Measurements from ENCODE around the gene RPH3AL.

RPH3AL gene

GRCh38 chr17:303168-303567, 49.4 kb downstream of the RPH3AL start:
- Histone ChIP-seq H3K27me3 (ENCODE audit: insufficient read depth, poor library complexity, severe bottlenecking) (peaks cover 5% of the 10 kb centered on the region), H3K4me1 (ENCODE audit: insufficient read depth, poor library complexity, severe bottlenecking) (no peaks in the 10 kb centered on the region), H3K9me3 (ENCODE audit: severe bottlenecking) (no peaks in the 10 kb centered on the region), H3K27ac (ENCODE audit: poor library complexity, severe bottlenecking) (no peak overlapping the region), H3K36me3 (ENCODE audit: low read depth) (no peaks in the 10 kb centered on the region), H3K4me3 (ENCODE audit: severe bottlenecking) (no peak overlapping the region)
- TF ChIP-seq CTCF (IDR thresholded peaks at IDR 0.05; ENCODE audit: poor library complexity, severe bottlenecking), result no peak
- DNase-seq (ENCODE audit: low spot score), result peak; percentile 20
- no peak for ATAC-seq (ENCODE audit: low read depth)

GRCh38 chr17:302300-302698, 50.3 kb downstream of the RPH3AL start:
- Histone ChIP-seq H3K36me3 (ENCODE audit: low read depth) (no peaks in the 10 kb centered on the region), H3K27me3 (ENCODE audit: insufficient read depth, poor library complexity, severe bottlenecking) (peaks cover 5% of the 10 kb centered on the region), H3K4me1 (ENCODE audit: insufficient read depth, poor library complexity, severe bottlenecking) (no peaks in the 10 kb centered on the region), H3K4me3 (ENCODE audit: severe bottlenecking) (no peak overlapping the region), H3K9me3 (ENCODE audit: severe bottlenecking) (no peaks in the 10 kb centered on the region), H3K27ac (ENCODE audit: poor library complexity, severe bottlenecking) (no peak overlapping the region)
- ATAC-seq (ENCODE audit: low read depth) (no peak), DNase-seq (ENCODE audit: low spot score) (no peak)
- TF ChIP-seq CTCF (IDR thresholded peaks at IDR 0.05; ENCODE audit: poor library complexity, severe bottlenecking), result no peak

DNA sequence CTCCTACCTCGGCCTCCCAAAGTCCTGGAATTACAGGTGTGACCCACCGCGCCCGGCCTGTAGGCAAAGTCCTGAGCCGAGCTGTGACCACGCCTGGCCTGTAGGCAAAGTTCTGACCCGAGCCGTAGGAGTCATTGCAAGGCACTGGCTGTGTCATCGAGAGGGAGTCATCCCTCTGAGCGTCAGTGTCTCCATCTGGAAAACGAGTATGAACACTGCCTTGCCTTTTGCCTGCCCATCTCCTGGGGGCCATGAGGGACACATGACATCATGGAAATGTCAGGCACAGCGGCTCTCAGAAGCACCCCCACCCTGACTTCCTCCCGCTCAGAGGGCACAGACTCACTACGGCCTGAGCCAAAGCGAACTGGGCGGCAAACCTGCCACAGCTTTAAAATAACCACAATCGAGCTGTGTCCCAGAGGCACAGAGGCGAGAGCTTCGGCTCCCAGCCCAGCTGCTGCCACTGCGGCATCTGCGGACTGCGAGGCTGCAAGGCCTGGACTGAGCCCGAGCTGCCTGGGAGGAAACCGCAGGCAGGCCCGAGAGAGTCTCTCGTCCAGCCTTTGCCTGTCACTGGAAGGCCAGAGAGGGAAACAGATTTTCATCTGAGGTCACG, 50.8 kb downstream of the RPH3AL start:
- Histone ChIP-seq H3K27me3 (ENCODE audit: insufficient read depth, poor library complexity, severe bottlenecking) (peaks cover 5% of the 10 kb centered on the region), H3K4me1 (ENCODE audit: insufficient read depth, poor library complexity, severe bottlenecking) (no peaks in the 10 kb centered on the region), H3K9me3 (ENCODE audit: severe bottlenecking) (no peaks in the 10 kb centered on the region), H3K36me3 (ENCODE audit: low read depth) (no peaks in the 10 kb centered on the region), H3K27ac (ENCODE audit: poor library complexity, severe bottlenecking) (no peak overlapping the region), H3K4me3 (ENCODE audit: severe bottlenecking) (no peak overlapping the region)
- 0 out of 3 replicates have a peak, but pooled peaks have one; percentile 37 for ATAC-seq (ENCODE audit: low read depth)
- TF ChIP-seq CTCF (IDR thresholded peaks at IDR 0.05; ENCODE audit: poor library complexity, severe bottlenecking), result no peak
- DNase-seq (ENCODE audit: low spot score), result peak; percentile 48

GRCh38 chr17:300881-301280, 51.7 kb downstream of the RPH3AL start:
- H3K4me1 ChIP-seq (ENCODE audit: insufficient read depth, poor library complexity, severe bottlenecking), result no peaks in the 10 kb centered on the region
- no peak for TF ChIP-seq CTCF (IDR thresholded peaks at IDR 0.05; ENCODE audit: poor library complexity, severe bottlenecking)
- ATAC-seq (ENCODE audit: low read depth) (no peak), DNase-seq (ENCODE audit: low spot score) (peak; percentile 19)
- H3K4me3 ChIP-seq (ENCODE audit: severe bottlenecking), result no peak overlapping the region
- H3K27me3 ChIP-seq (ENCODE audit: insufficient read depth, poor library complexity, severe bottlenecking), result peaks cover 5% of the 10 kb centered on the region
- H3K9me3 ChIP-seq (ENCODE audit: severe bottlenecking), result no peaks in the 10 kb centered on the region
- no peaks in the 10 kb centered on the region for H3K36me3 ChIP-seq (ENCODE audit: low read depth)
- no peak overlapping the region for H3K27ac ChIP-seq (ENCODE audit: poor library complexity, severe bottlenecking)

DNA sequence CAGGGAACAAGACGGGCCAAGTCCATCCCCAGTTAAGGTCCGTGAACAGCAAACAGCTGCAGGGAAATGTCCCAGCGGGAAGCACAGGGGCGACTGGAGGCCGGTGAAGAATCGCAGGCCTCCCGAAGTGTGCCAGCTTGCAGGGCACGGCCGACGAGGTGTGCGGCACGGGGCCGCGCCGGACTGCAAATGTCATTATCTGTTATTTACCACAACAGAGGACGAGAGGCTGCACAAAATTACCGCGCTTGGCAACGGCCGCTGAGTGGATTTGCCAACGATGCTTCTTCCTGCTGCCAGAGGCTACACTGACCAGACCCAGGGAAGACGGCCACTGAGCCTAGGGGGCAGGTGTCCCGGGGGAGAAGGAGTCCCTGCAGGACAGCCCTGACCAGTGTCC, 53.1 kb downstream of the RPH3AL start:
- no peaks in the 10 kb centered on the region for H3K4me1 ChIP-seq (ENCODE audit: insufficient read depth, poor library complexity, severe bottlenecking)
- ATAC-seq (ENCODE audit: low read depth), result no peak

More for the DNA sequence above, 53.1 kb downstream of the RPH3AL start:
- TF ChIP-seq CTCF (IDR thresholded peaks at IDR 0.05; ENCODE audit: poor library complexity, severe bottlenecking), result no peak
- Histone ChIP-seq H3K9me3 (ENCODE audit: severe bottlenecking) (no peaks in the 10 kb centered on the region), H3K36me3 (ENCODE audit: low read depth) (no peaks in the 10 kb centered on the region), H3K27ac (ENCODE audit: poor library complexity, severe bottlenecking) (no peak overlapping the region), H3K4me3 (ENCODE audit: severe bottlenecking) (no peak overlapping the region), H3K27me3 (ENCODE audit: insufficient read depth, poor library complexity, severe bottlenecking) (peaks cover 5% of the 10 kb centered on the region)
- peak; percentile 43 for DNase-seq (ENCODE audit: low spot score)
